Measurements from ENCODE around the gene PIF1.

Gene PIF1

GRCh38 chr15:64843991-64844390 lies 18.5 kb upstream of the PIF1 start:
- no peak for TF ChIP-seq CTCF (IDR thresholded peaks at IDR 0.05; ENCODE audit: low read depth, low read length)
- H3K4me3 ChIP-seq (ENCODE audit: low read depth, low read length): no peak overlapping the region
- DNase-seq (ENCODE audit: low read depth, low spot score): no peak
- in situ Hi-C loops (cut with HindIII; ENCODE audit: low sequenced_read_pairs): no loop called here

- in situ Hi-C loops (cut with HindIII; ENCODE audit: low sequenced_read_pairs): no loop called here
- DNase-seq (ENCODE audit: low read depth, low spot score): peak; percentile 49
- no peak for TF ChIP-seq CTCF (IDR thresholded peaks at IDR 0.05; ENCODE audit: low read depth, low read length)
- H3K4me3 ChIP-seq (ENCODE audit: low read depth, low read length): peak overlapping the region; percentile 91
These were observed 17.6 kb upstream of the PIF1 start for GRCh38 chr15:64842986-64843561.

- in situ Hi-C loops (cut with HindIII; ENCODE audit: low sequenced_read_pairs): no loop called here
- peak; percentile 38 for DNase-seq (ENCODE audit: low read depth, low spot score)
These were observed 16.9 kb upstream of the PIF1 start for GRCh38 chr15:64842096-64842939.

GRCh38 chr15:64841344-64842095 lies 16.1 kb upstream of the PIF1 start, which contains the start of gene PLEKHO2:
PLEKHO2 (plus strand) TSS chr15:64841915; CDS start chr15:64842017, 102 bp downstream.
- DNase-seq (ENCODE audit: low read depth, low spot score): peak; percentile 97
- H3K4me3 ChIP-seq (ENCODE audit: low read depth, low read length): peak within 1 kb of the TSS; percentile 91
- in situ Hi-C loops (cut with HindIII; ENCODE audit: low sequenced_read_pairs): no loop called here
- TF ChIP-seq CTCF (IDR thresholded peaks at IDR 0.05; ENCODE audit: low read depth, low read length): peak; percentile 23

More at GRCh38 chr15:64842096-64842939, 16.9 kb upstream of the PIF1 start:
- TF ChIP-seq CTCF (IDR thresholded peaks at IDR 0.05; ENCODE audit: low read depth, low read length): no peak
- peak overlapping the region; percentile 91 for H3K4me3 ChIP-seq (ENCODE audit: low read depth, low read length)

GRCh38 chr15:64841060-64841343 lies 15.6 kb upstream of the PIF1 start:
- TF ChIP-seq CTCF (IDR thresholded peaks at IDR 0.05; ENCODE audit: low read depth, low read length): no peak
- in situ Hi-C loops (cut with HindIII; ENCODE audit: low sequenced_read_pairs): no loop called here
- peak overlapping the region; percentile 60 for H3K4me3 ChIP-seq (ENCODE audit: low read depth, low read length)
- DNase-seq (ENCODE audit: low read depth, low spot score): no peak

GRCh38 chr15:64837502-64837901 lies 12.1 kb upstream of the PIF1 start:
- TF ChIP-seq CTCF (IDR thresholded peaks at IDR 0.05; ENCODE audit: low read depth, low read length): no peak
- H3K4me3 ChIP-seq (ENCODE audit: low read depth, low read length): no peak overlapping the region
- no peak for DNase-seq (ENCODE audit: low read depth, low spot score)
- in situ Hi-C loops (cut with HindIII; ENCODE audit: low sequenced_read_pairs): no loop called here
